ACHN (cell line): Measurements from ENCODE around the gene DDX18.

Source experiments
- DNase-seq: peaks from one replicate; pipeline ENCODE4 v3.0.0-alpha.2; 2015
- in situ Hi-C: cut with HindIII; loops from 2 replicates; pipeline ENCODE4 v1.10.0; 2017; ENCODE audit warnings: low sequenced_read_pairs, low pct_ligation_motif_present, low pct_unique_long_range_greater_than_20kb

The DDX18 gene

GRCh38 chr2:117862459-117862858, 48.0 kb downstream of the DDX18 start:
- in situ Hi-C loops: no loop called here
- DNase-seq: no peak

- in situ Hi-C loops: no loop called here
- no peak for DNase-seq
Observed at GRCh38 chr2:117875786-117876185, 61.3 kb downstream of the DDX18 start.

DNA sequence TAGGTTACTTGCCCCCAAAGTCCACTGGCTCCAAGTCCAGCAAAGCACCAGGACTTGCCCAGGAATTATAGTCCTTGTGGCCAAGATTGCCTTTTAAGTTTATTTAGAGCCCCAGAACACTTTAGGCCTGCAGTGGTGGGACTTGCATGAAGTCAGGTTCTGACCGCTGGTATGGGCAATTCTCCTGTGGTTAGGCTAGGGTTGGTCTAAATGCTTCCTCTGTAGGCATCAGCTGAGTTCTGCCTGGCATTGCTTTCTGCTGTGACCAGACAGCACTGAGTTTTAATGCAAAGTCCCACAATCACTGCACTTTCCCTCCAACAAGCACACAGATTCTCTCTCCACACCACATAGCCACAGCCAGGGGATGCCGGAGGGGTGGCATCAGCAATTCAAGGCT, 64.5 kb downstream of the DDX18 start:
- no peak for DNase-seq
- in situ Hi-C loops: no loop called here
